Activated CD4-positive, CD25-positive, alpha-beta regulatory T cell treated with anti-CD3 and anti-CD28 coated beads, Interleukin-2, amount 50 U/mL, for 16 hours (primary cell): ENCODE data around the gene RNF14.
A peak's percentile ranks its signal among the peaks of the same experiment; 100 is the strongest.

Experiments
- DNase-seq: peaks from one replicate; pipeline ENCODE4 v3.0.0-alpha.2; 2020; ENCODE audit warnings: low read depth, low spot score

The RNF14 gene

GRCh38 chr5:141978389-141978788, 9.5 kb downstream of the RNF14 start:
- DNase-seq = no peak

- no peak for DNase-seq
These were observed 13.7 kb downstream of the RNF14 start for GRCh38 chr5:141982626-141983025.

- no peak for DNase-seq
These were observed 17.2 kb downstream of the RNF14 start for GRCh38 chr5:141986072-141986471.

GRCh38 chr5:141989720-141990119, 20.8 kb downstream of the RNF14 start:
- no peak for DNase-seq

- peak; percentile 65 for DNase-seq
These were observed 23.6 kb downstream of the RNF14 start for GRCh38 chr5:141992349-141992963.

- DNase-seq = no peak
These were observed 25.7 kb downstream of the RNF14 start for GRCh38 chr5:141994511-141995136.

GRCh38 chr5:141995656-141996055, 26.8 kb downstream of the RNF14 start:
- DNase-seq = no peak

- DNase-seq = no peak
These were observed 28.6 kb downstream of the RNF14 start for GRCh38 chr5:141997358-141997960.

GRCh38 chr5:142000173-142000572, 31.3 kb downstream of the RNF14 start:
- no peak for DNase-seq

- no peak for DNase-seq
These were observed 32.0 kb downstream of the RNF14 start for GRCh38 chr5:142000704-142001484.

- DNase-seq = no peak
These were observed 34.4 kb downstream of the RNF14 start for GRCh38 chr5:142003266-142003800.

GRCh38 chr5:142006363-142007236, 37.7 kb downstream of the RNF14 start:
- no peak for DNase-seq

- DNase-seq = no peak
These were observed 38.3 kb downstream of the RNF14 start for GRCh38 chr5:142007237-142007544.

- no peak for DNase-seq
These were observed 39.9 kb downstream of the RNF14 start for GRCh38 chr5:142008813-142009212.

- no peak for DNase-seq
These were observed 41.0 kb downstream of the RNF14 start for GRCh38 chr5:142009886-142010285.

- DNase-seq = no peak
These were observed 42.8 kb downstream of the RNF14 start for GRCh38 chr5:142011572-142012185.

- DNase-seq = no peak
These were observed 43.4 kb downstream of the RNF14 start for GRCh38 chr5:142012186-142012785.

GRCh38 chr5:142012792-142013388, 44.0 kb downstream of the RNF14 start, which contains the start of gene GNPDA1:
TSS of gene GNPDA1 (minus strand) at chr5:142013027. CDS start at chr5:142012035, 992 bp downstream.
- DNase-seq = peak; percentile 36

- no peak for DNase-seq
These were observed 45.0 kb downstream of the RNF14 start for GRCh38 chr5:142013734-142014521.
